Cardiac fibroblast (primary cell): ENCODE measurements around the gene RAB3B.
A peak's percentile ranks its signal among the peaks of the same experiment; 100 is the strongest.

Source experiments
- DNase-seq, 2 donors: peaks; one replicate each; pipeline versions ENCODE4 v3.0.0 to v3.0.0-alpha.2; 2010; ENCODE audit warnings: low read depth in 2 of 2
- H3K4me3 ChIP-seq, 2 donors: replicated peaks in 1 of 2; 1 replicate in 1 of 2; 2 replicates in 1 of 2; pipeline ENCODE4 v1.5.1; 2011; ENCODE audit warnings: low read depth in 2 of 2, low read length in 2 of 2, mild to moderate bottlenecking in 2 of 2, moderate library complexity in 1 of 2
- TF ChIP-seq, protein P1 (sequence below): IDR thresholded peaks from one replicate; pipeline ENCODE4 v1.5.1; 2011; ENCODE audit warnings: low read depth, mild to moderate bottlenecking, low read length, inconsistent platforms

The RAB3B gene

DNA sequence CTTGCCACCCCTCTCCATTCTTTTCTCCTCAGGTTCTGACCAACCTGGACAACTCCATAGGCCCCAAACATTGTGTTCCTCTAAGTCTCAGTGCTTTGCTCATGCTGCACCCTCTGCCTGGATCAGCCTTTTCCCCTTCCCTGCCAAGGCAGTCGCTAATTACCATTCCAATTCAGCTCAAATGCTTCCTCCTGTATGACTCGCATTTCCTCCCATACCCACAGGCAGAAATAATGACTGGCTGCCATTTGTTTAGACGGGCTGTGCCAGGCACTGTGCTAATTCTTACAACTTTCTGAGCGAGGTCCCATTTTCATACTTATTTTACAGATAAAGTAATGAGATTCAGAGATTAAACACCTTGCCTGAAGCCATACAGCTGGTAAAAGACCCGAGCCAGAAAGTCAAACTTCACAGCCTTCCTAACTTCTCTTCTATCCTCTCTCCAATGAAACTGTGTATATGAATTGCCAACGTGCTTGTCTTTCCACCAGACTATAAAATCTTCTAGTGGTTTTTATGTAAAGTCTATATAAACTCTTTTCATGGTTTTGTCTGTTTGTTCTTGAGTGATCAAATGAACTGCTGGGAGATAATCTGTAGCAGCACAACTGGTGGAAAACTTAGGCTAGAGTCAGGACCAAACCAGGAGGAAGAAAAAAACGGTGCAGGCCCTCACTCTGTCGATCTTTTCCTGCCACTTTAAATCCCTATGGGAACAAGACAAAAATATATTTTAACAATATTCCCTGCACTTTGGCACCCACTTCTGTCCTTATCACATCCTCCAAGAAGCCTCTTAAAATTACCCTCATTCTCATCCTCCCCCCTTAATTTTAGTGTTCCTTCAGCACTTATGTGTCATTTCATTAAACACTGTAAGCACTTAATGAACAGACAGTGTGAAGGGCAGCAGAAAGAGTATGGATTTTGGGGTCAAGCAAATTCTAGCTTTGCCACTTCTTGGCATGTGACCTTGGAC, 33.7 kb downstream of the RAB3B start:
- DNase-seq: peak; percentile 25 to 51
- TF ChIP-seq, protein P1, sequence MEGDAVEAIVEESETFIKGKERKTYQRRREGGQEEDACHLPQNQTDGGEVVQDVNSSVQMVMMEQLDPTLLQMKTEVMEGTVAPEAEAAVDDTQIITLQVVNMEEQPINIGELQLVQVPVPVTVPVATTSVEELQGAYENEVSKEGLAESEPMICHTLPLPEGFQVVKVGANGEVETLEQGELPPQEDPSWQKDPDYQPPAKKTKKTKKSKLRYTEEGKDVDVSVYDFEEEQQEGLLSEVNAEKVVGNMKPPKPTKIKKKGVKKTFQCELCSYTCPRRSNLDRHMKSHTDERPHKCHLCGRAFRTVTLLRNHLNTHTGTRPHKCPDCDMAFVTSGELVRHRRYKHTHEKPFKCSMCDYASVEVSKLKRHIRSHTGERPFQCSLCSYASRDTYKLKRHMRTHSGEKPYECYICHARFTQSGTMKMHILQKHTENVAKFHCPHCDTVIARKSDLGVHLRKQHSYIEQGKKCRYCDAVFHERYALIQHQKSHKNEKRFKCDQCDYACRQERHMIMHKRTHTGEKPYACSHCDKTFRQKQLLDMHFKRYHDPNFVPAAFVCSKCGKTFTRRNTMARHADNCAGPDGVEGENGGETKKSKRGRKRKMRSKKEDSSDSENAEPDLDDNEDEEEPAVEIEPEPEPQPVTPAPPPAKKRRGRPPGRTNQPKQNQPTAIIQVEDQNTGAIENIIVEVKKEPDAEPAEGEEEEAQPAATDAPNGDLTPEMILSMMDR: no peak
- H3K4me3 ChIP-seq: no peak overlapping the region

DNA sequence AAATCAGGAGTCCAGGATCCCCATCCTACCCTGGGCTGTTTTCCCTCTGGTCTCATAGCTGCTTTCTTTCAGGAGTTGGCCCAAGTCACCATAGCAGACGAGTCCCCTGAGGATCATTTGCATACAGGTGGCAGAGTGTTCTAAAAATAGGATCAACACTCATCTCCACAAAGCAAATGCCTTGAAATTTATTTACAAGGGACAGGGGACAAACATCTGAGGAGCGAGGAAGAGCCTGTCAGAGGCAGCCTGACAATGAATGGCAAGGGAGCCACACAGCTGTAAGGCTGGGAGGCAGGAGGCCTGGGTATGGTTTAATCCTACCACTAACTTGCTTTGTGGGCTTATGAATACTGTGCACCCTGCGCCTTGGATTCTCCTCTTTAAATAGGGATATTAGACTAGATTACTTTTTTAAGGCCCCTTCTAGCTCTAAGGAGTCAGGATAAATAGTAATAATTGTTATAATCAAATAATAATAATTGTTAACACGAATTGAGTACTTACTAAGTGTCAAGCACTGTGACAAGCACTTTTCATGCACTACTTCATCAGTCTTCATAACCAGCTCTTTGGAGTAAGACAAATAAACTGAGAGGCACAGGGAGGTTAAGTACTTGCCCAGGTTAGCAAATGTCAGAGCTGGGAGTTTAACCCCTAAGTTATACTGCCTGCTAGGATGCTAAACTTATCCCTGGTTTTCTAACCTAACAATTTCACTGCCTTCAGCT, 34.5 kb downstream of the RAB3B start:
- TF ChIP-seq, protein P1: no peak
- no peak for DNase-seq
- H3K4me3 ChIP-seq: no peak overlapping the region

DNA sequence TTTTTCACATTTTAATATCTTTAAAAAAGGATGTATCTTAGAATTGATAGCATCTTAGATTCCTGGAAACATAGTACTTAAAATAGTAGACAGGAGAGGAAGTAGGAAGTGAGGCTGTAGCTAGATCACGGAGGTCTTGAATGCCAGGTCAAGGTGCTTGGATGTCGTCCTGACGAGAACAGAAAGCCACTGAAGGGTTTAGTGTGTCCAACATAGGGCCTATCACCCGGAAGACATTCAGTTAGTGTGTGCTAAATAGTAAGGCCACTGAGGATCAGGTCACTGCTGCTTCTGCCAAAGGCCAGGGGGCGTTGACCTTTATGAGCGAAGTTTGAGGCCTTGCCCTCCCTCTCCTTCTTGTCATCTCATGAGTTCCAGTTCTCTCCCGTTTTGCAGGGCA, 35.7 kb downstream of the RAB3B start:
- DNase-seq: no peak
- TF ChIP-seq, protein P1: no peak
- no peak overlapping the region for H3K4me3 ChIP-seq

DNA sequence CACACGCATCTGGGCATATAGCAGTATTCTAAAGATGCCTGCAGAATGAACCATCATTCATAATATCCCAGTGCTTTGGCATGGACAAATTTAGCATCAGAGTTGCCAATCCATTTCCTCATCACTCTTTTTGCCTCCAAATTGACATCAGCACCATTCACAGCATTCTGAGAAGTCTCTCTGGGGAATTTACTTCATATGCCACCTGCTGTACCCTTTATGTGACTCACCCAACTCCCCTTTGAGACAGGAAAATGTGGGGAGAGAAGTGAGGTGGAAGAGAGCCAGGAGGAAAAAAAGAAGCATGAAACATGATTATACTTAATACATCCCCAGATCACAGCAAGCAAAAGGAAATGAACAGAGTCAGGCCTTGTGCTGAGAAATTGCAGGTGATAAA, 37.4 kb downstream of the RAB3B start:
- DNase-seq: peak in 1 of 2 donors; percentile 30
- H3K4me3 ChIP-seq: no peak overlapping the region
- TF ChIP-seq, protein P1: no peak

DNA sequence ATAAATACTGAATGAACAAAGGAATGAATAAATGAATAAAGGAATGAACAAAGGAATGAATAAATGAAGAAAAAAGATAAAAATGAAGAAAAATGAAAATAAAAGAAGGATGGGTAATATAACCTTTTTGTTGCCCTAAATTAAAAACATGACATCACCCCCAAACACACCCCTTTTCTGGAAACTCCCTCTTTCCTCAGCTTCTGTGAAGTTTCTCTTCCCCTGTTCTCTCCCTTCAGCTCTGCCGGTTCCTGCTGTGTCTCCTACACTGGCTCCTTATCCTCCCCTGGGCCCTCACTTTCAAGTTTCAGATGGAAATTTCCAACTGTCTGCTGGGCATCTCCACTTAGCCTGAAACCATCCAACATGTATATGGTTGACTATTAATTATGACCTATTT, 37.9 kb downstream of the RAB3B start:
- H3K4me3 ChIP-seq: no peak overlapping the region
- TF ChIP-seq, protein P1: no peak
- no peak for DNase-seq

DNA sequence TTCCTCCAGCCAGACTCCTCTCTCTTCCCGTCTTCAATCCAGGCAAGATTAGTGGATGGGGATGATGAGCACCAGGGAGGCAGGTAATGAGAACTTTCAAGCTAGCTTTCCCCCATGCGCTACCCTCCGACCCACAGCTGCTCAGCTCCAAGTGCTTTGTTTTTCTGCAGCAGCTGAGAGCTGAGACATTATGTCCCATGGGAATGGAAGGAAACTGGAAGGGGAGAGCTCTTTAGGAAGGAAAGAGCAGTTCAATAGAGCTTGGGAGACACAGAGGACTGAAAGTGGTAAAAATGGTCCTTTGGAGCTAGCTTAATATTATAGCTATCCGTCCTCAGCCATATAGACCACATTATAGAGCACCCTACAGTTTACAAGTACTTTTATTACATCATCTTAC, 39.8 kb downstream of the RAB3B start:
- DNase-seq: peak in 1 of 2 donors; percentile 56
- H3K4me3 ChIP-seq: no peak overlapping the region
- TF ChIP-seq, protein P1: no peak
